HepG2 (cell line): Measurements from ENCODE around the gene CAT. TPM values are rescaled to one million over a fixed set of nuclear protein-coding genes. Genes with fewer than 3 reads are reported as not detected.

Experiments used
- CTCF ChIP-seq: sonication (generic); formaldehyde crosslinking; IDR thresholded peaks from 2 replicates; pipeline ENCODE4 v1.5.0; 2020; ENCODE audit warnings: mild to moderate bottlenecking, missing genetic modification reagents, moderate library complexity
- ESRRA ChIP-seq: sonication (generic); formaldehyde crosslinking; IDR thresholded peaks from 2 replicates; pipeline ENCODE4 v1.5.1; 2020; ENCODE audit warnings: mild to moderate bottlenecking, low read depth, missing genetic modification reagents
- FOXM1 ChIP-seq: sonication (generic); formaldehyde crosslinking; IDR thresholded peaks from 2 replicates; pipeline ENCODE4 v1.5.0; 2020; ENCODE audit warnings: missing genetic modification reagents
- HNRNPL ChIP-seq: fragments of 200-400 bp; formaldehyde crosslinking; IDR thresholded peaks from 2 replicates; pipeline ENCODE4 v1.6.1; 2017; ENCODE audit warnings: mild to moderate bottlenecking, low read depth, low read length
- MEF2D ChIP-seq: sonication (generic); formaldehyde crosslinking; IDR thresholded peaks from 2 replicates; pipeline ENCODE4 v1.5.1; 2020; ENCODE audit warnings: mild to moderate bottlenecking, missing genetic modification reagents
- NCOA2 ChIP-seq: sonication (generic); formaldehyde crosslinking; IDR thresholded peaks from 2 replicates; pipeline ENCODE4 v1.8.0; 2022; ENCODE audit warnings: inconsistent platforms
- PHB2 ChIP-seq: fragments of 450-650 bp; IDR thresholded peaks from 2 replicates; pipeline ENCODE4 v1.6.1; 2018; ENCODE audit not compliant: partially characterized antibody
- PLRG1 ChIP-seq: fragments of 450-650 bp; conservative IDR thresholded peaks from 2 replicates; pipeline ENCODE4 v1.6.1; 2016
- SOX6 ChIP-seq, 2 experiments: fragments of 450-650 bp in 1 of 2; sonication (generic) in 1 of 2; formaldehyde crosslinking in 1 of 2; IDR thresholded peaks; 2 replicates each; pipeline versions ENCODE4 v1.4.0 to v1.6.1; 2017 to 2020; ENCODE audit warnings: antibody characterized with exemption in 1 of 2, mild to moderate bottlenecking in 1 of 2, missing genetic modification reagents in 1 of 2
- U2AF2 ChIP-seq: fragments of 200-400 bp; formaldehyde crosslinking; IDR thresholded peaks from 2 replicates; pipeline ENCODE4 v1.6.1; 2017; ENCODE audit warnings: low read depth, mild to moderate bottlenecking, low read length
- XBP1 ChIP-seq: sonication (generic); formaldehyde crosslinking; IDR thresholded peaks from 2 replicates; pipeline ENCODE4 v1.5.0; 2020; ENCODE audit warnings: missing genetic modification reagents
- ZBTB33 ChIP-seq: sonication (generic); formaldehyde crosslinking; IDR thresholded peaks from 2 replicates; pipeline ENCODE4 v1.4.0; 2020; ENCODE audit warnings: missing genetic modification reagents
- ZBTB4 ChIP-seq: sonication (generic); formaldehyde crosslinking; IDR thresholded peaks from 2 replicates; pipeline ENCODE4 v1.4.0; 2020; ENCODE audit warnings: missing genetic modification reagents, mild to moderate bottlenecking, borderline replicate concordance
- ZEB1 ChIP-seq: IDR thresholded peaks from 2 replicates; pipeline ENCODE4 v1.6.1; 2012; ENCODE audit warnings: mild to moderate bottlenecking, low read depth, inconsistent platforms; ENCODE audit not compliant: insufficient replicate concordance
- ZNF24 ChIP-seq: fragments of 450-650 bp; IDR thresholded peaks from 2 replicates; pipeline ENCODE4 v1.6.1; 2017; ENCODE audit warnings: antibody characterized with exemption, mild to moderate bottlenecking
- ZNF30 ChIP-seq: sonication (generic); formaldehyde crosslinking; IDR thresholded peaks from 2 replicates; pipeline ENCODE4 v1.5.0; 2020; ENCODE audit warnings: mild to moderate bottlenecking, missing genetic modification reagents
- ZNF503 ChIP-seq: sonication (generic); formaldehyde crosslinking; IDR thresholded peaks from 2 replicates; pipeline ENCODE4 v1.4.0; 2020; ENCODE audit warnings: missing genetic modification reagents
- ZNF550 ChIP-seq: sonication (generic); formaldehyde crosslinking; IDR thresholded peaks from 2 replicates; pipeline ENCODE4 v1.4.0; 2020; ENCODE audit warnings: mild to moderate bottlenecking, missing genetic modification reagents, borderline replicate concordance
- ZNF562 ChIP-seq: sonication (generic); formaldehyde crosslinking; IDR thresholded peaks from 2 replicates; pipeline ENCODE4 v1.8.0; 2022; ENCODE audit warnings: missing genetic modification reagents, borderline replicate concordance
- ZNF580 ChIP-seq: IDR thresholded peaks from 2 replicates; pipeline ENCODE4 v1.6.1; 2016; ENCODE audit warnings: low read depth, borderline replicate concordance
- ZSCAN25 ChIP-seq: sonication (generic); formaldehyde crosslinking; IDR thresholded peaks from 2 replicates; pipeline ENCODE4 v1.8.0; 2022; ENCODE audit warnings: mild to moderate bottlenecking, missing genetic modification reagents
- polyA plus RNA-seq, 8 experiments: library from polyadenylated mRNA; depleted of rRNA in 3 of 8; stranded (reverse) in 7 of 8; unstranded in 1 of 8; fragments of >200 nt; fragmentation: Illumina TruSeq in 4 of 8; extraction: Trizol in 4 of 8; gene quantifications; 2 replicates each; pipeline versions ENCODE4 v1.2.1 to v1.2.3, GENCODE V29; 2011 to 2016; ENCODE audit warnings: low read depth in 4 of 8, missing spikeins in 1 of 8, mixed read lengths in 1 of 8; ENCODE audit not compliant: insufficient read depth in 1 of 8
- total RNA-seq, 5 experiments: library from RNA; depleted of rRNA; stranded (reverse); fragments of >200 nt; fragmentation: Illumina TruSeq; extraction: Trizol; gene quantifications; 2 replicates each; pipeline ENCODE4 v1.2.3, GENCODE V29; 2016; ENCODE audit warnings: low read depth in 1 of 5

The CAT gene
- total and polyA plus RNA-seq, 2 of the 13 experiments (the other 11 are each of a cell fraction or from before 2014, with no cell fraction given) = 107 to 136 TPM

- TF ChIP-seq ZBTB4 (CRISPR knock-in tag) = no peak
- TF ChIP-seq ZNF580 (CRISPR knock-in tag) = no peak
- TF ChIP-seq XBP1 (CRISPR knock-in tag) = no peak
- no peak for TF ChIP-seq ZNF30 (CRISPR knock-in tag)
- TF ChIP-seq ESRRA (CRISPR knock-in tag) = no peak
- no peak for TF ChIP-seq U2AF2
- TF ChIP-seq ZNF562 (CRISPR knock-in tag) = no peak
- no peak for TF ChIP-seq ZEB1
- TF ChIP-seq MEF2D (CRISPR knock-in tag) = peak; percentile 70; the same call in 1 of the 2 replicates
- TF ChIP-seq ZSCAN25 (CRISPR knock-in tag) = no peak
- TF ChIP-seq PHB2 = no peak
- TF ChIP-seq NCOA2 (CRISPR knock-in tag) = peak; percentile 94
- no peak for TF ChIP-seq FOXM1 (CRISPR knock-in tag)
- no peak for TF ChIP-seq SOX6 (IDR thresholded peaks at IDR 0.05)
- peak; percentile 87 for TF ChIP-seq SOX6 (CRISPR knock-in tag; IDR thresholded peaks at IDR 0.05)
- TF ChIP-seq ZNF503 = 0 out of 2 replicates have a peak, but pooled peaks have one; percentile 48
- TF ChIP-seq CTCF = no peak
- no peak for TF ChIP-seq HNRNPL
- TF ChIP-seq ZNF550 (CRISPR knock-in tag) = no peak
- no peak for TF ChIP-seq ZBTB33 (CRISPR knock-in tag)
- no peak for TF ChIP-seq ZNF24
- TF ChIP-seq PLRG1 = no peak
These were observed 11.4 kb upstream of the CAT start (continued) for GRCh38 chr11:34427186-34427805.
